ENCODE measurements around the gene CACNA2D3.

DNA sequence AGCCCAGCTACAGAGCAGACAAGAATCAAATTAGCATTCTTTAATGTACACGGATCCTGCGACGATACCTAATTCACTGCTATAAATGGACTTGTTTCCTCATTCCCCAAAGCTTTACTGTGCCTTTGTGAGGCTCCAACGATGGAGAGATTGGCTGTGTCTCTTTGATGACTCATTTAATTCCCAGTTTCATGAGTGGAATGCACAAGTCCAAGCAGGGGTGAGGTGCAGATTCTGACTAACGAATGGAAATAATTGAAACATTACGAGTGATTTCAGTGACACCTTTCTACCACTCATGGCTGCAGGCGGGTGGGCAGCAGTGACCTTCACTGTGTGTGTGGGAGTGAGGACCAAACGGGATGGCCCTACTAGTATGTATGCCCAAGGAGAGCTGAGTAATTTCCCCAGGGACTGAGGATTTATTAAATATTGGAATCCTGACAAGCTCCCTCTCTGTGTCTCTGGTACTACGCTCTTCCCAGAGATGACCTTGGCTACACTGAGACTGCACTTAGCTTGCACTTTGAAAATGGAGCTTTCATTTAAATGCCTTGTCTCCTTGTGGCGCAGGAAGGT, 156.7 kb downstream of the CACNA2D3 start:
- TF ChIP-seq, protein P1, sequence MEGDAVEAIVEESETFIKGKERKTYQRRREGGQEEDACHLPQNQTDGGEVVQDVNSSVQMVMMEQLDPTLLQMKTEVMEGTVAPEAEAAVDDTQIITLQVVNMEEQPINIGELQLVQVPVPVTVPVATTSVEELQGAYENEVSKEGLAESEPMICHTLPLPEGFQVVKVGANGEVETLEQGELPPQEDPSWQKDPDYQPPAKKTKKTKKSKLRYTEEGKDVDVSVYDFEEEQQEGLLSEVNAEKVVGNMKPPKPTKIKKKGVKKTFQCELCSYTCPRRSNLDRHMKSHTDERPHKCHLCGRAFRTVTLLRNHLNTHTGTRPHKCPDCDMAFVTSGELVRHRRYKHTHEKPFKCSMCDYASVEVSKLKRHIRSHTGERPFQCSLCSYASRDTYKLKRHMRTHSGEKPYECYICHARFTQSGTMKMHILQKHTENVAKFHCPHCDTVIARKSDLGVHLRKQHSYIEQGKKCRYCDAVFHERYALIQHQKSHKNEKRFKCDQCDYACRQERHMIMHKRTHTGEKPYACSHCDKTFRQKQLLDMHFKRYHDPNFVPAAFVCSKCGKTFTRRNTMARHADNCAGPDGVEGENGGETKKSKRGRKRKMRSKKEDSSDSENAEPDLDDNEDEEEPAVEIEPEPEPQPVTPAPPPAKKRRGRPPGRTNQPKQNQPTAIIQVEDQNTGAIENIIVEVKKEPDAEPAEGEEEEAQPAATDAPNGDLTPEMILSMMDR (optimal IDR thresholded peaks at IDR 0.05 in 1 of 3, IDR thresholded peaks at IDR 0.05 in 1 of 3, conservative IDR thresholded peaks at IDR 0.05 in 1 of 3; ENCODE audit: extremely low read depth in 1 of 3, insufficient read depth in 2 of 3, low read length in 3 of 3), result no peak
- TF ChIP-seq EZH2 (IDR thresholded peaks at IDR 0.05; ENCODE audit: low read length), result no peak
